HepG2 (cell line): ENCODE results near the gene LDLRAD4.

ENCODE experiments used
- CTCF ChIP-seq: sonication (generic); formaldehyde crosslinking; IDR thresholded peaks from 2 replicates; pipeline ENCODE4 v1.5.0; 2020; ENCODE audit warnings: mild to moderate bottlenecking, missing genetic modification reagents, moderate library complexity
- EP300 ChIP-seq, 3 experiments: sonication (generic) in 1 of 3; formaldehyde crosslinking in 1 of 3; IDR thresholded peaks; 2 replicates each; pipeline versions ENCODE4 v1.5.1 to v1.6.1; 2011 to 2020; ENCODE audit warnings: low read depth in 2 of 3, low read length in 2 of 3, borderline replicate concordance in 1 of 3, improper control_type of control experiment in 1 of 3, mild to moderate bottlenecking in 1 of 3, missing genetic modification reagents in 1 of 3, moderate library complexity in 1 of 3
- FOXA3 ChIP-seq: IDR thresholded peaks from 2 replicates; pipeline ENCODE4 v1.6.1; 2016; ENCODE audit warnings: missing genetic modification reagents, missing compliant biosample characterization
- FOXM1 ChIP-seq: sonication (generic); formaldehyde crosslinking; IDR thresholded peaks from 2 replicates; pipeline ENCODE4 v1.5.0; 2020; ENCODE audit warnings: missing genetic modification reagents
- HOXA7 ChIP-seq: sonication (generic); formaldehyde crosslinking; IDR thresholded peaks from 2 replicates; pipeline ENCODE4 v1.8.1; 2022; ENCODE audit warnings: mild to moderate bottlenecking, missing genetic modification reagents, moderate library complexity
- NCOR1 ChIP-seq: fragments of 200-600 bp; sonication (generic); IDR thresholded peaks from 2 replicates; pipeline ENCODE4 v1.7.0; 2017; ENCODE audit warnings: antibody characterized with exemption, low read length, borderline replicate concordance
- POLR2A ChIP-seq, 2 experiments: IDR thresholded peaks; 2 replicates each; pipeline ENCODE4 v1.6.1; 2011; ENCODE audit warnings: low read depth in 2 of 2, low read length in 2 of 2, mild to moderate bottlenecking in 1 of 2, moderate library complexity in 1 of 2; ENCODE audit not compliant: insufficient read depth in 1 of 2
- RFX5 ChIP-seq: IDR thresholded peaks from 2 replicates; pipeline ENCODE4 v1.6.1; 2011; ENCODE audit warnings: low read depth, low read length, improper control_type of control experiment
- STAG1 ChIP-seq: sonication (generic); formaldehyde crosslinking; IDR thresholded peaks from 2 replicates; pipeline ENCODE4 v1.4.0; 2020; ENCODE audit warnings: missing genetic modification reagents
- THAP8 ChIP-seq: sonication (generic); formaldehyde crosslinking; IDR thresholded peaks from 2 replicates; pipeline ENCODE4 v1.5.1; 2020; ENCODE audit warnings: missing genetic modification reagents, mild to moderate bottlenecking, borderline replicate concordance
- ZMYM4 ChIP-seq: sonication (generic); formaldehyde crosslinking; IDR thresholded peaks from 2 replicates; pipeline ENCODE4 v1.8.1; 2023; ENCODE audit warnings: mild to moderate bottlenecking, missing genetic modification reagents
- ZNF337 ChIP-seq: sonication (generic); formaldehyde crosslinking; IDR thresholded peaks from 2 replicates; pipeline ENCODE4 v1.5.1; 2020; ENCODE audit warnings: missing genetic modification reagents, low read depth, mild to moderate bottlenecking, borderline replicate concordance
- TF ChIP-seq, protein P1 (sequence below): IDR thresholded peaks from 2 replicates; pipeline ENCODE4 v1.6.1; 2018; ENCODE audit warnings: missing genetic modification reagents
- TF ChIP-seq, protein P2 (sequence below): sonication (generic); formaldehyde crosslinking; IDR thresholded peaks from 2 replicates; pipeline ENCODE4 v1.5.0; 2020; ENCODE audit warnings: mild to moderate bottlenecking, missing genetic modification reagents

DNA sequence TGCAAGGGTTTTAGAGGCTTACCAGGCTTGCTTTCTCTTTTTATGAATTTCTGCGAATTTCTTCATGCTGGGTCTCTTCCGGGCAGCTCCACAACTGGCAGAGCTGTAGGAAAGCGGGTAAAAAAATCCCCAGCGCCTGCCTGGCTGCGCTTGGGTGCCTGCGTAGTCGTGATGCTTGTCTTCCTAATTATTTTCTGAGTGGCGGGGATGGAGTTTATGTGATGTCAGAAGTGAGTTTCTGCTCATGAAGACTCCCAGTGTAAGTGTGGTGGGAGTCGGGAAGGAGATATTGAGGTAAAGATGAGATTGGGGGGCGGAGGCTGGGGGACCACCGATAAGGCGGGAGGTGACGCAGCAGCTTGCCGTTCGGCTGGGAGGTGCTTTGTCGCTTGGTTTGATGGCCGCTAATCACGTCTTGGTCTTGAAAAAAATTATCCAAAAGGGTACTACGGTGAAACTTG lies 229.8 kb downstream of the LDLRAD4 start:
- TF ChIP-seq RFX5, result no peak
- no peak for TF ChIP-seq FOXA3 (CRISPR knock-in tag)
- TF ChIP-seq THAP8, result no peak
- TF ChIP-seq POLR2A (IDR thresholded peaks at IDR 0.05; ENCODE audit: insufficient read depth in 1 of 2, low read depth in 2 of 2, low read length in 2 of 2), result no peak
- no peak for TF ChIP-seq CTCF (CRISPR knock-in tag)
- TF ChIP-seq HOXA7, result no peak
- TF ChIP-seq STAG1 (CRISPR knock-in tag), result no peak
- TF ChIP-seq, protein P1, sequence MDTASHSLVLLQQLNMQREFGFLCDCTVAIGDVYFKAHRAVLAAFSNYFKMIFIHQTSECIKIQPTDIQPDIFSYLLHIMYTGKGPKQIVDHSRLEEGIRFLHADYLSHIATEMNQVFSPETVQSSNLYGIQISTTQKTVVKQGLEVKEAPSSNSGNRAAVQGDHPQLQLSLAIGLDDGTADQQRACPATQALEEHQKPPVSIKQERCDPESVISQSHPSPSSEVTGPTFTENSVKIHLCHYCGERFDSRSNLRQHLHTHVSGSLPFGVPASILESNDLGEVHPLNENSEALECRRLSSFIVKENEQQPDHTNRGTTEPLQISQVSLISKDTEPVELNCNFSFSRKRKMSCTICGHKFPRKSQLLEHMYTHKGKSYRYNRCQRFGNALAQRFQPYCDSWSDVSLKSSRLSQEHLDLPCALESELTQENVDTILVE (CRISPR knock-in tag), result no peak
- no peak for TF ChIP-seq FOXM1 (CRISPR knock-in tag)
- TF ChIP-seq ZMYM4 (CRISPR knock-in tag), result no peak
- TF ChIP-seq, protein P2, sequence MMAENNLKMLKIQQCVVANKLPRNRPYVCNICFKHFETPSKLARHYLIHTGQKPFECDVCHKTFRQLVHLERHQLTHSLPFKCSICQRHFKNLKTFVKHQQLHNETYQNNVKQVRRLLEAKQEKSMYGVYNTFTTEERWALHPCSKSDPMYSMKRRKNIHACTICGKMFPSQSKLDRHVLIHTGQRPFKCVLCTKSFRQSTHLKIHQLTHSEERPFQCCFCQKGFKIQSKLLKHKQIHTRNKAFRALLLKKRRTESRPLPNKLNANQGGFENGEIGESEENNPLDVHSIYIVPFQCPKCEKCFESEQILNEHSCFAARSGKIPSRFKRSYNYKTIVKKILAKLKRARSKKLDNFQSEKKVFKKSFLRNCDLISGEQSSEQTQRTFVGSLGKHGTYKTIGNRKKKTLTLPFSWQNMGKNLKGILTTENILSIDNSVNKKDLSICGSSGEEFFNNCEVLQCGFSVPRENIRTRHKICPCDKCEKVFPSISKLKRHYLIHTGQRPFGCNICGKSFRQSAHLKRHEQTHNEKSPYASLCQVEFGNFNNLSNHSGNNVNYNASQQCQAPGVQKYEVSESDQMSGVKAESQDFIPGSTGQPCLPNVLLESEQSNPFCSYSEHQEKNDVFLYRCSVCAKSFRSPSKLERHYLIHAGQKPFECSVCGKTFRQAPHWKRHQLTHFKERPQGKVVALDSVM (CRISPR knock-in tag), result no peak
- no peak for TF ChIP-seq ZNF337 (CRISPR knock-in tag)
- TF ChIP-seq EP300 (IDR thresholded peaks at IDR 0.05; ENCODE audit: low read depth in 2 of 2, low read length in 2 of 2), result no peak
- no peak for TF ChIP-seq EP300 (CRISPR knock-in tag; IDR thresholded peaks at IDR 0.05; ENCODE audit: borderline replicate concordance)
- no peak for TF ChIP-seq NCOR1
